T-helper 17 cell (primary cell): ENCODE measurements around the gene TXNRD2. TPM values are rescaled to one million over a fixed set of nuclear protein-coding genes. Genes with fewer than 3 reads are reported as not detected.

ENCODE experiments used
- ATAC-seq: fragments of 150-1000 bp; cut with Tn5 transposase; 2 replicates; pipeline ENCODE4 v1.10.0; 2021; ENCODE audit warnings: mild to moderate bottlenecking, moderate library complexity
- DNase-seq, 3 donors: peaks; one replicate each; pipeline versions ENCODE4 v3.0.0 to v3.0.0-alpha.2; 2020 to 2021
- H3K9me3 ChIP-seq: one replicate; pipeline ENCODE4 v1.7.0; 2013; ENCODE audit warnings: low read length, mild to moderate bottlenecking; ENCODE audit not compliant: control insufficient read depth, poor library complexity, severe bottlenecking
- H3K27ac Mint-ChIP-seq: one replicate; pipeline ENCODE4 v1.8.0; 2022; ENCODE audit warnings: mild to moderate bottlenecking, moderate library complexity, mixed read lengths
- H3K27me3 Mint-ChIP-seq: one replicate; pipeline ENCODE4 v1.8.0; 2022; ENCODE audit warnings: mixed read lengths
- H3K36me3 Mint-ChIP-seq: one replicate; pipeline ENCODE4 v1.8.0; 2022; ENCODE audit warnings: low read depth, mixed read lengths
- H3K4me1 Mint-ChIP-seq: one replicate; pipeline ENCODE4 v1.8.0; 2022; ENCODE audit warnings: mild to moderate bottlenecking, mixed read lengths
- H3K4me3 Mint-ChIP-seq: one replicate; pipeline ENCODE4 v1.8.0; 2022; ENCODE audit warnings: mild to moderate bottlenecking, moderate library complexity, mixed read lengths
- total RNA-seq, 4 donors: library from RNA in 2 of 4; stranded (reverse) in 2 of 4; gene quantifications; one replicate each; pipeline ENCODE4 v1.2.3 and lab custom pipeline; 2022 to 2026

Gene TXNRD2
- total RNA-seq, 2 donors from 2014 or later, result 16.8 to 25.6 TPM

DNA sequence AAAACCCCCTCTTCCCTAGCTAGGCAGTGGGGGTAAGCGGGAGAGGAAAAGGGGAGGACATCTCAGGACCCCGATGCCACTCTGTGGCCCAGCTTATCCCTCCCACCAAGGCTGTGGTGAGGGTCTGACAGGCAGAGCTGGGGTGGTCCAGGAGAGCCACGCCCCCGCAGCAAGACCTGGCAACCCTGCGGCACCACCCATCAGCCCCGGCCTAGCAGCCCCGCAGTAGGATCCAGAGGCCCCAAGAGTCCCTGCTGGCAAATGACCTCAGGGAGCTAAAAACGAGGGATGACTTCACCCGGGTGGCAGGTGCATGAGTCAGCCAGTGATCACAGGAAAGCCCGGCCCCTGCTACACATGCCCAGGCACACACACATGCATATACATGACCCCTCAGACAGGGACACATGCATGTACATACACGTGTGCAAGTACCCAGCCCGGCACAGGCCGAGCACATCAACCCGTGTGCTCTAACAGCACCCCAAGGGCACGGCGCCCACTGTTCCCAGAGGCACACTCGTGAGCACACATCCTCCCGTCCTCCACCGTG, 42.7 kb upstream of the TXNRD2 start:
- Mint-ChIP-seq H3K27me3 (no peaks in the 10 kb centered on the region), H3K4me1 (no peaks in the 10 kb centered on the region), H3K27ac (no peak overlapping the region), H3K4me3 (no peak overlapping the region), H3K36me3 (no peaks in the 10 kb centered on the region)
- ATAC-seq, result no peak
- no peak for DNase-seq
- no peaks in the 10 kb centered on the region for H3K9me3 ChIP-seq

- no peak for ATAC-seq
- H3K36me3 Mint-ChIP-seq, result no peaks in the 10 kb centered on the region
- no peaks in the 10 kb centered on the region for H3K27me3 Mint-ChIP-seq
Observed at GRCh38 chr22:19983741-19984140, 42.1 kb upstream of the TXNRD2 start.

DNA sequence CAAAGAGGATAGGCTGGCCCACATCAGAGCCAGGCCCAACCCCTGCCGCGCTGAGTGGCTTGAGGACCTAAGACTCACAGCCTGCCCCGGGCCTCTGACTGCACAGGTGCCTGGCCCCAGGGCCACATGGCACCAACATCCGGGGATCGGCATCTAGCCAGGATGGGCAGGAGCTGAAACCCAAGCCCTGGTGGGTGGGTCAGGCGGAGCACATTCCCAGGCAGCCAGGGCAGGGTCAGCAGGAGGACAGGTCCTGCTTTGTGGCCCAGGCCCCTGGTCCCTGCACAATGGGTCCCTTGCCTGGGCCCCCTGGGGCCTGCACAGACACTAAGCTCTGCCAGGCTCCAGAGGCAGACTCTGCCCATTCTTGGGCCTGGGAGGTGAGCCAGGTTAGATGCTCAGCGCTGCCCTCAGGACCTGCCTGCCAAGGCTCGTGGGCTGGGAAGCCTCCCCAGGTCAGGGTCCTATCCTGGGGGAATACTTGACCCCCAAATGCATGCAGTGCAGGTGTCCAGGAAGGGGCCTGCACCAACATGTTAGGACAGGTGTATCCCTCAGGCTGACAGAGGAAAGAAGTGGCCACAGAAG, 41.5 kb upstream of the TXNRD2 start:
- H3K9me3 ChIP-seq, result no peaks in the 10 kb centered on the region
- Mint-ChIP-seq H3K4me1 (no peaks in the 10 kb centered on the region), H3K27me3 (no peaks in the 10 kb centered on the region), H3K36me3 (no peaks in the 10 kb centered on the region), H3K27ac (peak overlapping the region; percentile 59), H3K4me3 (no peak overlapping the region)
- ATAC-seq (no peak), DNase-seq (no peak)

More at GRCh38 chr22:19983741-19984140, 42.1 kb upstream of the TXNRD2 start:
- no peaks in the 10 kb centered on the region for H3K9me3 ChIP-seq
- Mint-ChIP-seq H3K4me1 (no peaks in the 10 kb centered on the region), H3K27ac (no peak overlapping the region), H3K4me3 (no peak overlapping the region)
- DNase-seq, result no peak

GRCh38 chr22:19981961-19982920, 40.6 kb upstream of the TXNRD2 start:
- H3K9me3 ChIP-seq, result no peaks in the 10 kb centered on the region
- H3K27me3 Mint-ChIP-seq, result no peaks in the 10 kb centered on the region
- DNase-seq, result no peak
- no peaks in the 10 kb centered on the region for H3K36me3 Mint-ChIP-seq
- no peak overlapping the region for H3K27ac Mint-ChIP-seq
- ATAC-seq, result no peak
- H3K4me3 Mint-ChIP-seq, result no peak overlapping the region
- no peaks in the 10 kb centered on the region for H3K4me1 Mint-ChIP-seq

DNA sequence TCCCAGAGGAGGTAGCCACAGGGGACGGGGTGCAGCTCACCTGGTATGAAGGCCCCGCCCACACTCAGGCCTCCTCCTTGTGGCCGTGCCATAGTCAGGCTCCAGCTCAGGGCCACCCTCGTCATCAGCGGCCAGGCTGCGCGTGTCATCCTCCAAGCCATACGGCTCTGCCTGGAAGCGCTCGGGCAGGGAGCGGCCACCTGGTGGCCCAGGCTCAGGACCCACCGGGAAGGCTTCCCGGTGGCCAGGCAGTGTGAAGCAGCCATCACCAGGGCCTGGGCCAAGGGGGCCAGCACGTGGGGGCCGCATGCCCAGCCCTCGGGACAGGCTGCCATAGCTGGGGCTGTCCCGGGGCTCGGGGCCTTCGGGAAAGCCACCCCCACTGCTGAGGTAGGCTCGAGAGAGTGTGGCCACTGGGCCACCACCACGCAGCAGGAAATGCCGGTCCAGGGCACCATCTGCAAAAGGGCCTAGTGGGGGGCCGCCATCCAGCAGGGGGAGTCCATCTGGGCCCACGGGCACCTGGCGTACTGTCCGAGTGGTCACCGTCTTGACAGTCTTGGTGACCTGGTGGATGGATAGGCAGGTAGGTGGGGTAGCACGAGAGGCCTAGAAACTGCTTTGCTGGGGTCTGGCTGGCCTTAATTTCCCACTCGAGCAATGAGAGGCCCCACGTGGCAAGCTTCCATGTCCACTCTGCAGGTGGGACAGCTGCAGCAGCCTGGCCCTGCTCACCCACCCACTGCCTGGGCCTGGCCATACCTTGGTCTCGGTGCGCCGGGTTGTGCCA, 39.7 kb upstream of the TXNRD2 start:
- Mint-ChIP-seq H3K4me1 (no peaks in the 10 kb centered on the region), H3K27me3 (no peaks in the 10 kb centered on the region), H3K4me3 (no peak overlapping the region), H3K27ac (no peak overlapping the region), H3K36me3 (no peaks in the 10 kb centered on the region)
- DNase-seq (no peak), ATAC-seq (no peak)
- H3K9me3 ChIP-seq, result no peaks in the 10 kb centered on the region

DNA sequence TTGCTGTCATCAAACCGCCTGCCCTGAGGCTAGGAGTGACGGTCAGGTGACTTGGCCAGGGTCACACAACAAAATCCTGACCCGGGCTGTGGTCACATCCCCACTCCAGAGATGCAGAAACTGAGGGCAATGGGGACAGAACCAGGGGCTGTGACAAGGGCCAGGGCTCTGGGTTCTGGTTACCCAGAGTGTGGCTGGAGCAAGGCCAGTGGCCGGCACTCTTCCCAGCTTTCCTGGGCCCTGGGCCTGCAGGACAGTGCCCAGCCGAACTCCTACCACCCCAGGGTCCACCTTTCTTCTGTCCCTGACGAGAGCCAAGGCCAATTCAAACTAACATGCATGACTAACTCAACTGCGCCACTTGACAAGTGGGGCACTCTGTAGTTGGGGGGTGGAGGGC, 39.1 kb upstream of the TXNRD2 start:
- Mint-ChIP-seq H3K4me1 (no peaks in the 10 kb centered on the region), H3K27me3 (no peaks in the 10 kb centered on the region), H3K4me3 (no peak overlapping the region), H3K27ac (no peak overlapping the region), H3K36me3 (no peaks in the 10 kb centered on the region)
- H3K9me3 ChIP-seq, result no peaks in the 10 kb centered on the region
- DNase-seq, result no peak
- ATAC-seq, result no peak

GRCh38 chr22:19979712-19980493, 38.3 kb upstream of the TXNRD2 start:
- H3K27ac Mint-ChIP-seq, result no peak overlapping the region
- no peaks in the 10 kb centered on the region for H3K36me3 Mint-ChIP-seq
- H3K9me3 ChIP-seq, result no peaks in the 10 kb centered on the region
- peaks cover 6% of the 10 kb centered on the region for H3K4me1 Mint-ChIP-seq
- no peak overlapping the region for H3K4me3 Mint-ChIP-seq
- H3K27me3 Mint-ChIP-seq, result no peaks in the 10 kb centered on the region
- DNase-seq (no peak), ATAC-seq (no peak)

DNA sequence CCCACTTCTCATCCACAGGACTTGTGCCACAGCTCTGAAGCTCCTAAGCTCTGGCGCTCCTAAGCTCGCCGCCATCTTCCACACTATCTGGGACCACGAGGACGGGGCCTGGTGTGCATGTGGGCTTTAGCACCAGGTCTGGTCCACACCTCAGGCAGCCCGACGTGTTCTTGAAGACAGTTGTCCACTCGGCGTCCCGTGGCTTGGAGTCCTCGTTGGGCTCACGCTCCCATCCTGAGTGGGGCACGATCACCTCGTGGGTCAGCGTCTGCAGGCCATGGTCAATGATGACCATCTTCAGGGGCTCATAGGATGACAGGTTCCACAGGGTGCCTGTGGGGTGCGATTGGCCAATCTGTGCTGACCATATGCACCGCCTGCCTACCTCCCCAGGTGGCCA, 37.1 kb upstream of the TXNRD2 start:
- H3K9me3 ChIP-seq, result no peaks in the 10 kb centered on the region
- Mint-ChIP-seq H3K27me3 (no peaks in the 10 kb centered on the region), H3K27ac (no peak overlapping the region), H3K4me1 (peaks cover 8% of the 10 kb centered on the region), H3K36me3 (no peaks in the 10 kb centered on the region), H3K4me3 (no peak overlapping the region)
- no peak for DNase-seq
- ATAC-seq, result no peak

DNA sequence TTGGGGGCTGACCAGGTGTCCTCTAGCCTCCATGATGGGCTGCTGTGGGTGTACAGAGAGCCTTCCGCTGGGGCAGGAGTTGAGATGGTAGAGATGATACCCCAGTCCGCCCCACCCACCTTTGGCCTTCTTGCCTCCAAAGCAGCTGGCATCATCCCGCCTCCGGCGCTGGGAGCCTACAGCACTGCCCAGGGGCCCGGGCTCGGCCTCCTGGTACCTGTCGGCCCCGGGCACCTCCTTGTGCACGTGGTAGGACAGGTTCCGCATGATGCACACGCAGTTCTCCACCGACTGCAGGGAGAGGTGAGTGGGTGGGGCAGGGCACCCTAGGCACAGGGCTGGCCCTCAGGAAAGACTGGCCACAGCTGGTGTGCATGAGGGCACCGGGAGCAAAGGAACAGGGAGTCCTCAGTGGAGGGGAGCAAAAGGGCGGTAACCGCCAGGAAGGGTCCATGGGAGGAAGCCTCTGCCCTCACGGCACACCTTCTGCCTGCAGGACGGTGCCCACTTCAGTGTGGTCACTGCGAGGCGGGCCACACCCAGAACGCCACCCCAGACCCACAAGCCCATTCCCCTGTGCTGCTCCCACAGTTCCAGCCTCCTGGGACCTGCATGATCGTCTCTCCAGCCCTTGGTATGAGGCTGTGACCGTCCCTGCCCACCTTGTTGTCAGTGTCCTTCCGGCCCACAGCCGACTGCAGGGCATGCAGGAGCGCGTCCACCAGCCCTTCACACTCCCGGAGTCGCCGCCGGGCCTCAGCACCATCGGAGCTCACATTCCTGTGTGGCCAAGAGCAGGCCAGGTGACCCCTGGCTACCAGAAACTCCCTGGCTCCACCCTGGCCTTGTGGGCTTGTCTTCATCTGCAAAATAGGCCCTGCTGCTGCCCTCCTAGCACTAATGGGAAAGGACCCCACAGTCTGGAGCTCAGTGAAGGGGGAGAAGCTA, 36.0 kb upstream of the TXNRD2 start:
- H3K36me3 Mint-ChIP-seq, result no peaks in the 10 kb centered on the region
- no peak overlapping the region for H3K27ac Mint-ChIP-seq
- DNase-seq (no peak), ATAC-seq (no peak)
- peaks cover 8% of the 10 kb centered on the region for H3K4me1 Mint-ChIP-seq
- no peaks in the 10 kb centered on the region for H3K9me3 ChIP-seq
- no peaks in the 10 kb centered on the region for H3K27me3 Mint-ChIP-seq
- H3K4me3 Mint-ChIP-seq, result no peak overlapping the region

- Mint-ChIP-seq H3K4me1 (peaks cover 9% of the 10 kb centered on the region), H3K4me3 (no peak overlapping the region), H3K27me3 (no peaks in the 10 kb centered on the region), H3K27ac (no peak overlapping the region), H3K36me3 (no peaks in the 10 kb centered on the region)
- DNase-seq (no peak), ATAC-seq (no peak)
- H3K9me3 ChIP-seq, result no peaks in the 10 kb centered on the region
Observed at GRCh38 chr22:19976671-19977070, 35.1 kb upstream of the TXNRD2 start.

DNA sequence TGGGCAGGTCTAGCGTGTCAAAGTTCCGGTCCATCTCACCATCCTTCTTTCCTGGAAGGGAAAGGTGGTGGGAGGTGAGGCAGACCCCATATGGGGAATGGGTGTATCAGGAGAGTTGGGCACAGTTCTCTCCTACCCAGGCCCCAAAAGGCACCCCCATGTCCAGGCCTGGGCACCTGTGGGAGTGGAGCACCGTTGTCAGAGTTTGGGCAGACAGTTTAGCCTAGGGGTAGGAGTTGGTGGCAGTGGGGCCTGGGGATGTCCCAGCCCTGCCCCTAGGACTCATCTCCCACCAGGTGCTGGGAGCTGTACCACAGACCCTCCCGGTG, 34.1 kb upstream of the TXNRD2 start:
- H3K4me1 Mint-ChIP-seq, result peaks cover 13% of the 10 kb centered on the region
- no peaks in the 10 kb centered on the region for H3K27me3 Mint-ChIP-seq
- H3K9me3 ChIP-seq, result no peaks in the 10 kb centered on the region
- ATAC-seq (no peak), DNase-seq (no peak)
- no peak overlapping the region for H3K4me3 Mint-ChIP-seq
- H3K27ac Mint-ChIP-seq, result no peak overlapping the region
- no peaks in the 10 kb centered on the region for H3K36me3 Mint-ChIP-seq
